NCI-H69 (cell line): ENCODE results near the gene MSTN.
"Not testable (repeated sequence)": the region's sequence is repeated elsewhere in the genome, so short reads cannot be mapped to it uniquely, and the experiment has no call there.

ENCODE experiments used
- DNase-seq: peaks from one replicate; lab custom pipeline; 2025; lab: John Stamatoyannopoulos, UW

MSTN gene

GRCh38 chr2:190063624-190064023, 1.1 kb upstream of the MSTN start:
- no peak for DNase-seq

DNA sequence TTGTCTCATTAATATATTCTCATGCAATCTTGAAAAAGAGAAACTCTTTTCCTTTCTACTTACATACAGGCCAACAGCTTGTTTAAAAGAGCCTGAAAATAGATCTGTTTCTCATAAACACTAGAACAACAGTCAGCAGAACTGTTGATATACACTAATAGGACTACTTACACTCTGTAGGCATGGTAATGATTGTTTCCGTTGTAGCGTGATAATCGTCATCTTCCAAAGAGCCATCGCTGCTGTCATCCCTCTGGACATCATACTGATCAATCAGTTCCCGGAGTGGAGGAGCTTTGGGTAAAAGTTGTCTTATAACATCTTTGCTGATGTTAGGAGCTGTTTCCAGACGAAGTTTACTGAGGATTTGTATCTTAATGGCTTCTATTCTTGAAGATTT, 476 bp downstream of the MSTN start:
- peak; percentile 25 for DNase-seq

- no peak for DNase-seq
Measured at GRCh38 chr2:190060626-190061025, 1.9 kb downstream of the MSTN start.

GRCh38 chr2:190060019-190060418, 2.5 kb downstream of the MSTN start:
- no peak for DNase-seq

DNA sequence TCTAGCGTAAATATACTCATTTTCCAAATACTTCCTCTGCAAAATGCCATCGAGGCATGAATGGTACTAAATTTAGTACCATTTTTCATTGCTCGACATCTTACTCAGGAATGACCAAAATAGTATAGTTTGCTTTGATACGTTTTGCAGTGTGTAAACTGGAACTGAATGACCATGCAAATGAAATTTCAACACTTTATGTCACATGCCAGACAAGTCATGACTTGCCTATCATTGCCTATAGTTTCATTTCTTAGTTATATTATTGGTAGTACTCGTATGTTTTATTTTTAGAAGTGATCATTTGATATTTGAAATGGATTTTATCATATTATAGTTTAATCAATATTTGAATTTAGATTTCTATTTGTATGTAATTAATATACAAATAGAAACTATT, 9.1 kb downstream of the MSTN start:
- no peak for DNase-seq

DNA sequence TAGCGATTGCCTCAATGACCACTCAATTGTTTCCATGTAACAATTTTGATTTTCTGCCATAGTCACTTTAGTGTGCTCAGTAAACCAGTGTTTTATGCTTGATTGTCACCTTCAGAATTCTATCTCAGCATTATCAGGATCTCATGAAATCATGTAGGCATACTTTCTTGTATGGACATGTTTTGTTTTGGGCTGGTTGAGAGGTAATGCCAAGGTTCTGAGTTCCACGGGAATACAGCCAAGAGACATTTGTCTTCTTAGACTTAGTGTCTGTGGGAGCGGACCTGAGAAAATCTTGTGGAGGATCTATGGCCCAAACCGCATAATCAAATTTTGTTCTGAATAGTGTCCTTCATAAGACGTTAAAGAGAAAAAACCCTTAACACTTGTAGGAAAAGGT, 10.2 kb downstream of the MSTN start:
- no peak for DNase-seq

GRCh38 chr2:190051223-190051622, 11.3 kb downstream of the MSTN start:
- no peak for DNase-seq

- DNase-seq = peak; percentile 62
Measured at GRCh38 chr2:190050001-190050400, 12.5 kb downstream of the MSTN start.

DNA sequence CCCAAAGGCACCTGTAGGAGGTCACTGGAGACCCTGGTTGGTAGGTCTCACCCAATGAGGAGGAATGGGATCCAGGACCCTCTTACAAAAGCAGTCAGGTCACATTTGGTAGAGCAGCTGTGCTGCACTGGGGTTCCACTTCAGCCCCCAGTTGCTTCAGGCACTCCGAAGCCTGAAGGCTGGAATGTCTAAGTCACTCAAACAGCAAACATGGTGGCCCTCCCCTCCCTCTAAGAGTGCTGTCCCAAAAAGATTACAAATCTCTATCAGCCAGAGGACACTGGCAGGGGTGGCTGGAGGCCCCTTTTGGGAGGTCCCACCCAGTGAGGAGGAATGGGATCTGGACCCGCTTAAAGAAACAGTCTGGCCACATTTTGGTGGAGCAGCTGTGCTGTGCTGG, 17.7 kb downstream of the MSTN start:
- DNase-seq = no peak

DNA sequence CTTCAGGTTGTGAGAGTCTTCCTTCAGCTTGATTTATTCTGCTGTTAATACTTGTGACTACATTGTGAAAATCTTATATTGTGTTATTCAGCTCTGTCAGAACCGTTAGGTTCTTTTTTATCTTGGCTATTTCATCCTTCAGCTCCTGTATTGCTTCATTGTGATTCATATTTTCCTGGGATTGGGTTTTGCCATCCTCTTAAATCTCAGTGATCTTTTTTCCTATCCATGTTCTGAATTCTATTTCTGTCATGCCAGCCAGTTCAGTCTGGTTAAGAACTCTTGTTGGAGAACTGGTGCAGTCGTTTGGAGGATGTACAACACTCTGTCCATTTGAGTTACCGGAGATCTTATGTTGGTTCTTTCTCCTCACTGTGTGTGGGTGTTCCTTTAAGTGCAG, 19.1 kb downstream of the MSTN start:
- no peak for DNase-seq

DNA sequence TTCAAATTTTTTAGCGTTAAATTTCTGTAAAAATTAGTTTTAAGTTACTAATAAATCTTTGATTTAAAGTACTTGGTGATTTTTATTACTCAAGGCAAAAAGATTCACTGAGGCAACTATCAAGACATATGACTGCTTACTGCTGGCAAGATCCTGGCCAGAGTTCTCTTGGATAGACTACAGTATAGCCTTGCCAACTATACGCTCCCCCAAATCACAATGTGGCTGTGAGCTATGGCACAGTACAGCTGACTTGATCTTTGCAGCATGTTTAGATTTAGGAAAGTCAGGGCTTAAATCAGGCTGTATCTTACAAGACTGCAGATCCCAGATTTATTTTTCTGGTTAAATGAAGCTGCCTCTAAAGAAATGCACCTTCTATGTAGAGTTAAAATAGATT, 26.5 kb downstream of the MSTN start:
- DNase-seq = no peak

DNA sequence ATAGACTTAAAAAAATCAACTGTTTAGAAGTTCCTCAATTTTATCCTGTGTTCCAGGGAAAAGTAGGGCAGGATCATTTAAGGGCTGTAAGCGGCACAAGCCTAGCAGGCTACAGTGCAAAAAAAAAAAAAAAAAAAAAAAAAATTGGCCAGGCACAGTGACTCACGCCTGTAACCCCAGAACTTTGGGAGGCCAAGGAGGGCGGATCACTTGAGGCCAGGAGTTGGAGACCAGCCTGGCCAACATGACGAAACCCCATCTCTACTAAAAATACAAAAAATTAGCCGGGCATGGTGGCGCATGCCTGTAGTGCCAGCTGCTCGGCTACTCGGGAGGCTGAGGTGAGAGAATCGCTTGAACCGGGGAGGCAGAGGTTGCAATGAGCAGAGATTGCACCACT, 28.1 kb downstream of the MSTN start:
- not testable (repeated sequence) for DNase-seq

- peak; percentile 67 for DNase-seq
Measured at GRCh38 chr2:190031969-190032618, 30.4 kb downstream of the MSTN start.

GRCh38 chr2:190023860-190024259, 38.7 kb downstream of the MSTN start:
- peak; percentile 76 for DNase-seq

DNA sequence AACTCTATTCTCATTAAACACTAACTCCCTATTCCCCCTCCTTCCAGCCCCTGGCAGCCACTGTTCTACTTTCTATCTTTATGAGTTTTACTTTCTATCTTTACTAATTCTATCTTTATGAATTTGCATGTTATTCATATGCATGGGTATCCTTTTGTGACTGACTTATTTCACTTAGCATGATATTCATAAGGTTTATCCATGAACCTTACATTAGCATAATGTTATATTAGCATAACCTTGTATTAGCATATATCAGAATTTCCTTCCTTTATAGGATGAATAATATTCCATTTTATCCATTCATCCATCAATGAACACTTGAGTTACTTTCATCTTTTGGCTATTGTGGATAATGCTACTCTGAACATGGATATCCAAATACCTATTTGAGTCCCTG, 41.8 kb downstream of the MSTN start:
- DNase-seq = no peak

- DNase-seq = no peak
Measured at GRCh38 chr2:190017837-190018236, 44.7 kb downstream of the MSTN start.

- DNase-seq = not testable (repeated sequence)
Measured at GRCh38 chr2:190015969-190016368, 46.6 kb downstream of the MSTN start.
